NK-92 treated with Interleukin-12 subunit alpha and Interleukin-12 subunit beta, amount 100 ng/mL, for 24 hours (cell line): ENCODE results near the gene TPH1.

ENCODE experiments used
- DNase-seq: peaks from one replicate; lab custom pipeline; 2025; lab: John Stamatoyannopoulos, UW

TPH1 gene

DNA sequence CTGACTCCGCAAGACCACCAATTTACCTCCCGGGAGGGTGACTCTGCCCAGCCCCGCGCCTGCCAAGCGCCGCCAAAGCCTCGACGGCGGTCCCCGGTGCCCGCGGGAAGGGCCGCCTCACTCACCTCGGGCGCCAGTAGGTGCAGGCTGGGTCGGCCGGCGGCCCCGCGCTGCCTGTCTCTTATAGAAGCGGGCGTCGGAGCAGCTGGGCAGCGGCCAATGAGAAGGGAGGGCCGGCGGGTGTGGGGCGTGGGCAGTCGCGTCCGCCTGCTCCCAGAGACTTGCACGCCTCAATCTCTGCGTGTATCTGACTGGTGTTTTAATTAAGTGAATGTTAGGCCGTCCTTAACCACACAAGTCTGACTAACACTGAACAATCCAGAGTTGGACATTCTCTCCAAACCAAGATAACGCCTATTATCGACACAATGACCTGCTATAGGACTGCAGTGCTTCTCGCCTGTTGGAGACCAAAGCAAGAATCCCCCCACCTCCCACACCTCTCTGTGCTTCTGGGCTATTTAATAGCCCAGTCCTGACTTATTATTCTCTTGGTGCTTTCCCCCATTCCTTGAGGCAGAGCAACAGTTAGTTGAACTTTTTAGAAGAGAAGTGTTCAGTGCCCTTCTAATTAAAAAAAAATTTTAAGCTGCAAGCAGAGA is at the start of gene TPH1:
Gene TPH1 (minus strand): TSS at position 154 of the 662 bp plus-strand sequence. CDS start 5,507 bp downstream, outside the sequence.
- no peak for DNase-seq

DNA sequence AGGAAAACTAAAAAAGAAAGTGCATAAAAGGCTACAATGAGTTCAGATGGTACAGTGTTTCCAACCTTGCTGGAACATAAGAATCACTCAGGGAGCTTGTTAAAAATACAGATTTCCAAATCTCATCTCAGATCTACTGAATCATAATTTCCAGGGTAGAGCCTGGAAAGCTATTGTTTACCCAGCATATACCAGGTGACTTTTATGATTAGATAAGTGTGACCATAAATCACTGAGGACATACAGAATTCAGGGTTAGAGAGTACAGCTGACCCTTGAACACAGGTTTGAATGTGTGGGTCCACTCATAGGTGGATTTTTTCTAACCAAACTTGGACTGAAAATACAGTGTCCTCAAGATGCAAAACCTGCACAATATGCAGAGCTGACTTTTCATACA is 47.9 kb upstream of the TPH1 start:
- DNase-seq, result no peak

DNA sequence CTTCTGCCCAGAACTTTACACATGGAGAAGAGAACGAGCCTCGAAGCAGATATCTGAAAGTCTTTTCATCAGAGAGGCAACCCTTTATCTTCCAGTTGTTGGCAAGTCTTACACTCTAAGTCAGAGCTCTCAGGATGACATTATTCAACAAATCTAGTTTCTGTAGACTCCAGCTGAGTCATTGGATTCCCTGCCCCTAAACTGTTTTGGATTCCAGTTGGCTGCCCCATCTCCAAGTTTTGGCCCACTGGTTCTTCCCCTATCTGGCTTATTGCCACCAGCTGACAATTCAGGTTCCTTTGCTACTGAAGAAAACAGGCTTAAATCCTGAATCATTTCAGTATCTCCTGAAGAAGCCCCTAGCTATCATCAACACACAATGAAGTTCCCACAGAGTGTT is 45.7 kb upstream of the TPH1 start:
- no peak for DNase-seq

DNA sequence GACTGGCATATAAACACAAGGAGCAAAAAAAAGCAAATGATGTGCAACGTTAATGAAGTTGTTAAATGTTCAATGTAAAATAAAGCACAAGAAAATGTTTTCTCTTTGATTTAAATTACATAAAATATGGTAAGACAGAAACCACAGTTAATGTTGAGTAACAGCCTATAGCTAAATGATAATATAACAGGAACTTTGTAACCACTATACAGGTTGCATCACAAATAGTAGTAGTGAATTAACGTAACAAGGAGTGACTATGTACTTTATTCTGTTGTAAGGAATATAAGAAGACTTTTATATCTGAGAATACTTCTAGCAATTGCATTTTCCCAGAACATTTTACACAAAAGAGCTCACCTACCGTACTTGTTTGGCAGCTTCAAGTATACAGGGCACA is 42.9 kb upstream of the TPH1 start:
- DNase-seq, result no peak

DNA sequence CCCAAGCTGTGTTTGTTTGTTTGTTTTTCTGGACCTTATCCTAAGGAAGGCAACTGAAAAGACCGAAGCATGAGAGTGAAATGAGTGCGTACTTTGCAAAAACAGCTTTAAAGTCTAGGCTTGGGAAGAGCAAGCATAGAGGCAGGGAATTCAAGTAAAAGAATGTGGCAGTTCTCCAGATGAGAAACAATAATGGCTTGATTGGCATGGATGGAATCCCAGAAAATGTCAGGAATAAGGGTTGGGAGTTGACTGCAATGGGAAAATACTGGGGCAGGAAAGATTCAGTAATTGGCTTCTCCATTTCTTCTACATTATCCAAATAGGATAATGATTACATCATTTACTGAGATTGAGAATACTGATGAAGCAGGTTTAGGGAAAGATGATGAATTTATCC is 42.3 kb upstream of the TPH1 start:
- no peak for DNase-seq

DNA sequence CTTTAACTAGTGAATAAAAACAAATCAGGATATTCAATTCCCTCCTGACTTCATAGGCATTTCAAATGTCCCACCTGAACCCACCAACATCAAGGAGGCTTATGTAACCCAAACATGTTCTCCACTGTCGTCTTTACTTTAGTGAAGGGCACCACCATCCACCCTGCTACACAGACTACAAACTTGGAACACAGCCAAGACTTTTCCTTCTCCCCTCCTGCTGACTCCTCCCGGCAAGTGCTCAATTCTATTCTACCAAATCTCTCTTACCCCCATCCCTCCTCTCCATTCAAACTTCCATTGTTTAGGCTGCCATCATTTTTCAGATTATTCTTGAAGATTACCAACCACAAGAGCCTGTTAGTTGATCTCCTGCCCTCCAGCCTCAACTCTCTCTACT is 35.5 kb upstream of the TPH1 start:
- no peak for DNase-seq

DNA sequence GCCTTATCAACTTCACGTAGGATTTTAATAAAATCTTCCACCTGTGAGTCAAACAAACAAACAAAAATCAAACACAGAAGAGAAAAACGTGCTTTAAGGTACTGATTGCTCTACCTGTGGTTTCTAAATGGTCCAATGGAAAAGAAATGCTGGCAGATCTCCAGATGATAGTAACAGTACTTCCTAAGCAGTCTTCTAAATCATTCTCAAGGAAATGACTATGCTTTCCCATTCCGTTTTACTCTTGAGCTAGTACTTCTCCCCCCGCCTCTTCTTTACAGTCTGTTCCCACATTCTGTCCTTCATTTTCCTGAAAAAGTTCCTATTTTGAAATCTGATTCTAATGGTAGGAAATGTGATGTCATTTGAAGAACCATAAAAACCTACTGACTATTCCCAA is 34.4 kb upstream of the TPH1 start:
- DNase-seq, result no peak

DNA sequence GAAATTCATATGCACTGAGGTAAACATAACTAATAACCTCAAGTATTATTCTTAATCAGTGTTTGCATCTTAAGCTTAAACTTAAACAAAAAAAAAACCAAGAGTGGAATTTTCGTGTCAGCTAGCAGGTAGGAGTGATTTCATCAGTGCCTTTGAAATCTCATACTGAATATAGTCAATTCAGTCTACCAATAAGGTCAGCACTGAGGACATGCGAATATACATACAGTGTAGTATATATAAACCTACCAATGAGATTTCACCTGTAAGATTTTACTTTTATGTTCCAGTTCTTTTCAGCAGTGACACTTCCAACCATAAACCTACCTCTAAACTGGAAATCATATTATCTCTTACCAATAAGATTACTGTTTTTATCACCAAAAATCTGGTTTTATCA is 32.8 kb upstream of the TPH1 start:
- no peak for DNase-seq

DNA sequence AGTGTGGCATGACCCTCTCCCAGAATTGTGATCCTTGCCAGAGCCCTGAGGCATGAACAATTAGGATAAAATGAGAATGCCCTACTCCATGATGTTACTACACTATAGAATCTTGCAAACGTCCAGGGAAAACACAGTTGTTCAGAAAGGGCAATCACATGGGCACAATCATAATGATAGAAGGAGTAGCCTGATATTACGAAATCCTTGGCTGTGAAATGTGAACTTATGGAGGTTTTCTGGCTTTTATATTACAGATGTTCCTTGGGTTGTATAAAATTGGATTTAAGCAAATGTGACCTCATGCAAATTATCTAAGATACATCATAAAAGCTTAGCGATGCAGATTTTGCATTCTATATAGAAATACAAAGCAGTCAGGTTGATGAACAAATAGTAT is 29.4 kb upstream of the TPH1 start:
- DNase-seq, result no peak

DNA sequence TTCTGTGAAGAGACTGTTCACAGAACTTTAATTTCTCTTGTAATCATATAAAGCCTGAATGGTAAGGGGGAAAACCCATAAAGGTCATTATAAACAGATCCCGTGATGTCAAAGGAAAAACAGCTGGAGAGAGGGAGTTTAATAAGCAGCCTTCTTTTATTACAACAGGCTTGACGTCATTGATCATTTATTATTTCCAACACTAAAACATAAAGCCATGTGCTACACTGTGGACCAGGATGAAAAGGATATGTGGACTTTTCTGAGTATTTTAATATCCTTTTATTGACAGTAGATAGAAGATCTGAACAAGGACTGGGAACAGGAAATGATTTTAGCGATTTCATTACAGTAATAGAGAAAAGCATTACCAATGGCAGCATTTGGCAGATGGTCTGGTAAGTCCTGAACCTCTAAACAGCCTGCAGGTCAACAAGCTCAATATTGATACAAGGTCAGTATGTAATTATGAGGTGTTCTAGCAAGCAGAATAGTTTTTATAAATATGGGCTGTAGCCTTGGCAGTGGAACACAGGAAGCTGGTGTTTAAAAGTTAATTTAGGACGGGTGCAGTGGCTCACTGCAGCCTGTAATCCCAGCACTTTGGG is 25.1 kb upstream of the TPH1 start:
- no peak for DNase-seq

DNA sequence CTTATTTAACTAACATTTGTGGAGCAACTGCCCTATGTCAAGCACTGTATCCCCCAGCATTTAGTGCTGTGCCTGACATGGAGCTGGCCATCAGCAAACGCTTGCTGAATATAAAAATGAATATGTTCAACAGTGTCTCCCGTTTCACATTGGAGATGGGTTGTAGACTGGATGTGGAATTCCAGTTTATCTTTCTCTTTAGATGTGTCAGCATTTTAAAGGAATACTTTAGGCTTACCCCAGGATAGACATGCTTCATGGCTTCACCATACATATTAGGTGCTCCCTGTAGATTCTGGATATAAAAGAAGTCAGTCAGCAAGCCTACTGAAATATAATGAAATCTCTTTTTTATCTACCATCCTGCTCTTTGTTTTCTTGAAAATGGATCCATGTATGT is 21.3 kb upstream of the TPH1 start:
- no peak for DNase-seq

DNA sequence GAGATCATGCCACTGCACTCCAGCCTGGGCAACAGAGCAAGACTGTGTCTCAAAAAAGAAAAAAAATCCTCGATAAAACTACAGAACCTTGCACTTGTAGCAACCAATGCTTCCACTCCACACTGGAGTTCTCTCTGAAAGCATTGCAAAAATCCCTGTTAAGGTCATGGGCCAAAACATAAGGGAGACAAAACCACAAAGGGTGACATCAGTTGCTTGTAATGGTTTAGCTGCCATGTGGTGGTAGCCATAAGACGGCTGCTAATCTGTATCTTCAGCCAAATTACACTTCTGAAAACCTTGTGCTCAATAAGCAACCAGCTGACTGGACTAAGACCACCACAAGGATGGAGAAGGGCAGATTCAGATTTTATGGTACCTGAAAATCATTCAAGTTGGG is 20.6 kb upstream of the TPH1 start:
- no peak for DNase-seq

DNA sequence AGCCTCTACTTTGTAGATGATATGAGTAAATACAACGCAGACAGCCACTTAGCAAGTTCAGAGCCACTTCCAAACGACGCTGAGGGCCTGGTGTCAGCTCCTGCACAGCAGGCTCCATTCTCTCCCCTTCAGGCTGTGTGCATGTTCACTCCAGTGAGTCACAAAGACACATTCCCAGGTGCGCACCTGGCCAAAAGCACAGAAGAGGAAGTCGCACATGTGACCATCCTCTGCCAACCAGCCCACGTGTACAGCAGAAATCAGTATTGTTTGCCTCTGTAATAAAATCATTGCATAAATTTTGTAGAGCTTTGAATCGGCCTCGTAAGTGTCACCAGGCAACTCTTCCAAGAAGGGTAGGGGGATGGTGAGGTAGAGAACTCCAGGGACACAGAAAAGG is 19.5 kb upstream of the TPH1 start:
- DNase-seq, result no peak

DNA sequence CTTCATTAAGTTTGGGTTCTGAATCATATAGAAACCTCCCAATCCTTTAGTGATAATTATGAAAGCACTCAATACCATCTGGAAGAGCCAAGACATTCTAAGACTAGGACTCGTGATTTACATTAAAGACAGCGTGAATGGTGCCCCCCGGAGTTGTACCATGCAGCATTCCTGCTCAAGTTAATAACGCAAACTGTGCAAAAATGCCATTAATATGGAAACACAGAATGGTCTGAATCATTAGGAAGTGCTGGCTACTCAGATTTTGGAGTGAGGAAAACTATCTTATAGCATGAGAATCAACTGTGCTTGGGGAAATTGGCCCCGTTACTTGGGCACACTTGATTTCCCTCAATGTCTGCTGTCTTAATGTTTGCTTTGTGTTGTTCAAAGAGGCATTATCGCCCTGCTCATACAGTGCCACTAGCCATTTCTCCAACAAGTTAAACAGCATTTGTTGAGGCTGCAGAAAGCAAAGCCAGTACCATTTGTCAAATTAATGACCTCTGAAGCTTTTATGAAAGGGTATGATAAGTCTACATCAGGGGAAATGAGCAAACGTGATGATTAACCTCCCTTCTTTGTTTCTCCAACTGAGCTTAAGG is 18.5 kb upstream of the TPH1 start:
- DNase-seq, result no peak

DNA sequence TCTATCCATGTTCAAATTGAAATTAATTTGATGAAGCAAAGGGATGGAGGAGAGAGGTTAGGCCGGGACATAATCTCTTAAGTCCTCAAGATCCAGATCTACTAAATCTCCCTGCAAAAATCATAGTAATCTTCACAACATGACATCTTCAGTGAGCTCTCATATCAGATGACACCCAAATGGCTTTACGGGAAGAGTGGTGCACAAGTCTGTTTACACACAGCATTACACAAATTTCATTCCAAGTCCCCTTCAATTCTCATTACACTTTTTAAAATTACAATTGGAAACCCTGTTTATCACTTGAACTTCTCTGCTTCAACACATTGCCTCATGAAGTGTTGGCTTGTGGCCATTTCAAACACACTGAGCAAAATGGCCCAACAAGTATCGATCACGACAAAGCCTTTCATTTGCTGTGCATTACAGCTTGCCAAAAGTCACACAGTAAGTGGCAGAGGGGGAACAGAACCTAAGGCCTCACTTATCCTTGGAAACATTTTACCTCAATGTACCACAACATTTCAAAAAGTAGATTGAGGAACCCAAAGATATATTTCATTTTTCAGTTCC is 17.9 kb upstream of the TPH1 start:
- DNase-seq, result no peak

DNA sequence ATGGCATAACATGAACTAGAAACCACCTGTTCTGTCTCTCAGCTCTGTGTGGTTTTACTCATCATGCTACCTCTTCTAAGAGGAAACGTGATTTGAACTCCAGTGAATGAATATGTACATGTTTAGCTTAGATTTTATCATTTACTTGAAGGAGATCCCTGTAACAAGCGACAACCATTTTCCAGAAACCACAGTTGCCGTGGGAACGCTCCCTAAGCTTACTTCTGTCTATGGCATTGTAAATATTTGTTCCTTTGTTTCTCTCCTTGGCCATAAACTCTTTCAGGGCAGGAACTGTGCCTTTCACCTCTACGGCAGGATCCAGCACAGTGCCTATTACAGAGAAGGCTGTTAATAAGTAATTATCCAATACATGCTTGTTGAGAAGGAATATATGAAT is 17.1 kb upstream of the TPH1 start:
- no peak for DNase-seq

DNA sequence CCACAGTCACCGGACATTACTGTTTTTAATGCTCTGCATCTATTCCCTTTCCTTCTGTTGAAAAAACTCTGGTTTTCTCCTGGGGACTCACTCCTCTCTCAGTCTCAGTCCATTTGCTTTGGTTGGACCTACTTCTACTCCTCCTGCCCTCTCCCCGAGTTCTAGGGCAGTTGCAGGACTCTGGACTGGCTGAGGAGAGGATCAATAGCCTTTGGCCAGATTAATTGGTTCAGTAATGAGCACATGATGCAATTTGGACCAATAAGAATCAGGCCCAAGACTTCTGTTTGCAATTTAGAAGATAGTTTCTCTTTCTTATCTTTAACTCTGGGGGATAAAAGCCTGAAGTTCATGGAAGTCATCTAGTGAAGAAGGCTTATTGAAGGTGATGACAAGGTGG is 15.3 kb upstream of the TPH1 start:
- no peak for DNase-seq

DNA sequence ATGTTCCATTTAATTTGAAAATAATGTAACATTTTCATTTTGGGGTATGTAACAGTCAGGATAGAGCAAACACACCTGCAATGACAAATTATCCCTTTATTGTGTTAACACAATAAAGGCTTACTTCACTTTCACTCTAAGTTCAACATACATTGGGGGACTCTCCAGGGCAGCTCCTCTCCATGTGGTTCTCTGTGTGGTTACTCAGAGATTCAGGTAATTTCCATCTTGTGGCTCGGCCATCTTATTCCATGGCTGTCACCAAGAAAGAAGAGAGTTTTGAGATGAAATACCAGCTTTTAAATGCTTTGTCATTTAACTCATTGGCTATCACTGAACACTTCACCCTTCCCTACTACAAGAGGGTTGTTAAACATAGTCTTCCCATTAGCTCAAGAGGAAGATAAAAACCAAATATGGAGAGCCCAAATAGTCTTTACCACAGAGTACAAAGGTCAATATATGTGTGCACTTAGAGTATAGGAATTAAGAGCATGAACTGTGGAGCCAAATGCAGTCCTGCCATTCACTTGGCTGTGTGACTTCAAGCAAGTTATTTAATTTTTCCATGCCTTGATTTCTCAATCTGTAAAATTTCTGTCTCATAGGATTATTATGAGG is 10.6 kb upstream of the TPH1 start:
- no peak for DNase-seq

DNA sequence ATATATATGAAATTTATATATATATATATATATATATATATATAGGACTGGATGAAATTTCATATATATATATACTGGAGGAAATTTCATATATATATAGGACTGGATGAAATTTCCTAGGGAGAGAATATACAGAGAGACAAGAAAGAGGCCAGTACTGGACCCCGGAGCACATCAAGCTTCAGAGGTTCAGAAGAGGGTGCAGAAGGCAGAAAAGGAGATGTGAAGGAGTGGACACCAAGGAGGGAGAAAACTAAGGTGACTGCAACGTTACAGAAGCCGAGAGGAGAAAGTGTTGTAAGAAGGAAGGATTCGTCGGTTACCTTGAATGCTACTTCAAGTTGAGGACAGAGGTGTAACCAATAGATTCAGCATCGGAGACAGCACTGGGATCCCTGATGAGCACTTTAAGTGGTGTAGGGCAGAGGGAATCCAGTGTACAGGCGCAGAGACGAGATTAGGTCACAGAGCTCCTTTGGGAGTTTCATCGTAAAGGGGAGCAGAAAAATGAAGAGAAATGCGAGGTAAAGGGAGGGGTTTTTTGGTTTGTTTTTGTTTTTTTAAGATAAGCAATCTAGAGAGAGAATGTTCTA is 8.5 kb upstream of the TPH1 start:
- DNase-seq, result no peak

DNA sequence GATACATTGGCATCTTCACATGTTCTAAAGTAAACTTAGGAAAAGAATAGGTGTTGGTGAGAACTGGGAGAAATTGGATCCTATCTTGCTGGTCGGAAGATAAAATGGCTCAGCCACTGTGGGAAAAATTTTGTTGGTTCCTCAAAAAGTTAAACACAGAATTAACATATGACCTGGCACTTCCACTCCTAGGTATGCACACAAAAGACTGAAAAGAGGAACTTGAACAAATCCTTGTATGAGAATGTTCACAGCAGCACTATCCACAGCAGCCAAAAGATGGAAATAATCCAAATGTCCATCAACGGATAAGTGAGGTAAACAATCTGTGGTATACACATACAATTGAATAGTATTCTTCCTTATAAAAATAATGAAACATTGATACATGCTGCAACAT is 4.8 kb upstream of the TPH1 start:
- DNase-seq, result no peak

DNA sequence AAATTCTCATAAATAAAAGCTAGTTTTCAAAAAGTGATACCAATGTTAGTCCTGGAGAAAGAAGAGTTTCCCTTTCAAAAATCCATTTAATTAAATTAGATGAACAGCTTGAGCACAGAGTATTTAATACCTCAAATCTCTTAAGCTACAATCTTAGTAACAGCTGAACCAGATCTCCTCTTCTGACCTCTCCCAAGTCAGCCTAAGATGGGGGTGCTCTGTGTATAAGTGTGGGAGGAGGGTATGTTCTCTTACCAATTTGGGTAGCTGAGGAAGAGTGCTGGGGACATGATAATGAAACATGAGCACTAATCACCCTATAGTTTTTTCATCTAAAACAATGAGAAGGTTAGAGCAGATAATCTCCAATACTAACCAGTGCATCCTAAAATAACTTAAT is 9.6 kb downstream of the TPH1 start:
- no peak for DNase-seq

DNA sequence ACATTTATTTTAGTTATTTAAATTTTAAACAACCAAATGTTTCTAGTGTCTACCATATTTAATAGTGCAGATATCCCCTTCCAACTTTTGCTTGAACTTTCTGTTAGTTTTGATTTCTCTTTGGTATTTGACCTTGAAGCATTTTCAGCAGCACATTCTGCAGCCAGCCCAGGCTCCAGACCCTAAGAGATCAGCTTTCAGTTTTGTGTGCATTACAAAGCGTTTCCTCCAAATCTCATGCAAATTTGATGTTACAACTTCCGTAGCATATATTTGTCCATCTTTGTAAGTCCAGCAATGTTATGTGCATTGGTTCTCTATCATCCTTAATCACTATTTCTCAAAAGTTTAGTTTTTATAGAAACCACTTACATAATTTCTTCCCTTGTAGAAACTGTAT is 18.6 kb downstream of the TPH1 start:
- DNase-seq, result no peak

DNA sequence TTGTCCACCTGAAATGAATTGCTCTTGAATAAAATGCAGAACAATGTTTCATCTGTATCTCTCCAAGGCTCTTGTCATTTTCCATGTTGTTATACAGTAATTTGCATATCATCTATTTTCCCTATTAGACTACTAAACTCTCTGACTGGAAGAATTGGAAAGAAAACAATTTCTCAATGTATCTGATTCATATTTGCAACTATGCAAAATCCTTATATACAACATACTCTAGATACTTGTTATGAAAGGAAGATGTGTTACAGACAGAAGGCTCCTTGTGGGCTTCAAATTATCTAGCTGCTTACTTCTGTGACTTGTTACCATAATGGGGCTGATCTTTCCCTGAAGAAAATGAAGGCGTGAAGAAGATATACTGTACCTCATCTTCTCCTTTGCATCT is 23.6 kb downstream of the TPH1 start:
- no peak for DNase-seq
